Neural crest cell (in vitro differentiated cells): ENCODE measurements around the gene RPL6. TPM values are rescaled to one million over a fixed set of nuclear protein-coding genes. Genes with fewer than 3 reads are reported as not detected.
"Not testable (repeated sequence)": the region's sequence is repeated elsewhere in the genome, so short reads cannot be mapped to it uniquely, and the experiment has no call there.

Source experiments
- DNase-seq: peaks from one replicate; pipeline ENCODE4 v3.0.0; 2021; ENCODE audit warnings: low read depth, mixed read lengths, low spot score
- H3K27ac Mint-ChIP-seq: one replicate; pipeline ENCODE4 v1.8.0; 2021; ENCODE audit warnings: mild to moderate bottlenecking, mixed read lengths; ENCODE audit not compliant: unreplicated experiment
- H3K27me3 Mint-ChIP-seq: 2 replicates; pipeline ENCODE4 v1.8.0; 2021; ENCODE audit warnings: low read depth, mild to moderate bottlenecking, mixed read lengths
- H3K36me3 Mint-ChIP-seq: 2 replicates; pipeline ENCODE4 v1.8.0; 2021; ENCODE audit warnings: low read depth, mild to moderate bottlenecking, mixed read lengths
- H3K4me1 Mint-ChIP-seq: 2 replicates; pipeline ENCODE4 v1.8.0; 2021; ENCODE audit warnings: mixed read lengths
- H3K4me3 Mint-ChIP-seq: one replicate; pipeline ENCODE4 v1.8.0; 2021; ENCODE audit warnings: mild to moderate bottlenecking, mixed read lengths
- H3K9me3 Mint-ChIP-seq: 2 replicates; pipeline ENCODE4 v1.8.0; 2021; ENCODE audit warnings: mixed read lengths
- total RNA-seq: library from RNA; stranded (reverse); gene quantifications from 2 replicates; pipeline ENCODE4 v1.2.1, GENCODE V29; 2021
- TF ChIP-seq, protein P1 (sequence below): fragments of 200-600 bp; sonication (generic); conservative IDR thresholded peaks from 2 replicates; pipeline ENCODE4 v1.5.0; 2021; ENCODE audit warnings: antibody characterized with exemption, mild to moderate bottlenecking

The RPL6 gene
- total RNA-seq, 1 donor from 2014 or later, result 1,997 TPM

DNA sequence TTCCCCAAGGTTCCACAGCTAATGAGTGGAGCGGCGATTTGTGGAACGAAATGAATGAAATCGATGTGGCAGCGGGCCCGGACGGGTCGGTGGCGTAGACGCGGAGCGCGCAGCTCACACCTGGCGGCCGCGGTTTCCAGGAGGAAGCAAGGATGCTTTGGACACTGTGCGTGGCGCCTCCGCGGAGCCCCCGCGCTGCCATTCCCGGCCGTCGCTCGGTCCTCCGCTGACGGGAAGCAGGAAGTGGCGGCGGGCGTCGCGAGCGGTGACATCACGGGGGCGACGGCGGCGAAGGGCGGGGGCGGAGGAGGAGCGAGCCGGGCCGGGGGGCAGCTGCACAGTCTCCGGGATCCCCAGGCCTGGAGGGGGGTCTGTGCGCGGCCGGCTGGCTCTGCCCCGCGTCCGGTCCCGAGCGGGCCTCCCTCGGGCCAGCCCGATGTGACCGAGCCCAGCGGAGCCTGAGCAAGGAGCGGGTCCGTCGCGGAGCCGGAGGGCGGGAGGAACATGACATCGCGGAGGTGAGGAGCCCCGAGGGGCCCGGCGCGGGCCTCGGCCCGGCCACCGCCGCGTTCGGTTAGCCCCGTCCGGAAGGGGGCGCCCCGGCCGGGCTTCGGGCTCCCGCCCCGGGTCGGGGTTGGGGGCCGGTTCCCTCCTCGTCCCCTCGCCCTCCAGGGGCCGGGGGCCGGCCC, 9.3 kb upstream of the RPL6 start, which contains the start of gene PTPN11:
TSS of gene PTPN11 (plus strand) at position 340 of the 689 bp plus-strand sequence. CDS start at position 505, 165 bp downstream.
- TF ChIP-seq, protein P1, sequence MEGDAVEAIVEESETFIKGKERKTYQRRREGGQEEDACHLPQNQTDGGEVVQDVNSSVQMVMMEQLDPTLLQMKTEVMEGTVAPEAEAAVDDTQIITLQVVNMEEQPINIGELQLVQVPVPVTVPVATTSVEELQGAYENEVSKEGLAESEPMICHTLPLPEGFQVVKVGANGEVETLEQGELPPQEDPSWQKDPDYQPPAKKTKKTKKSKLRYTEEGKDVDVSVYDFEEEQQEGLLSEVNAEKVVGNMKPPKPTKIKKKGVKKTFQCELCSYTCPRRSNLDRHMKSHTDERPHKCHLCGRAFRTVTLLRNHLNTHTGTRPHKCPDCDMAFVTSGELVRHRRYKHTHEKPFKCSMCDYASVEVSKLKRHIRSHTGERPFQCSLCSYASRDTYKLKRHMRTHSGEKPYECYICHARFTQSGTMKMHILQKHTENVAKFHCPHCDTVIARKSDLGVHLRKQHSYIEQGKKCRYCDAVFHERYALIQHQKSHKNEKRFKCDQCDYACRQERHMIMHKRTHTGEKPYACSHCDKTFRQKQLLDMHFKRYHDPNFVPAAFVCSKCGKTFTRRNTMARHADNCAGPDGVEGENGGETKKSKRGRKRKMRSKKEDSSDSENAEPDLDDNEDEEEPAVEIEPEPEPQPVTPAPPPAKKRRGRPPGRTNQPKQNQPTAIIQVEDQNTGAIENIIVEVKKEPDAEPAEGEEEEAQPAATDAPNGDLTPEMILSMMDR, result peak; percentile 73
- Mint-ChIP-seq H3K27me3 (peaks cover 5% of the 10 kb centered on the region), H3K36me3 (no peaks in the 10 kb centered on the region), H3K4me3 (peak within 1 kb of the TSS; percentile 97), H3K4me1 (peaks cover 47% of the 10 kb centered on the region), H3K27ac (peak within 1 kb of the TSS; percentile 93), H3K9me3 (no peaks in the 10 kb centered on the region)
- peak; percentile 84 for DNase-seq

DNA sequence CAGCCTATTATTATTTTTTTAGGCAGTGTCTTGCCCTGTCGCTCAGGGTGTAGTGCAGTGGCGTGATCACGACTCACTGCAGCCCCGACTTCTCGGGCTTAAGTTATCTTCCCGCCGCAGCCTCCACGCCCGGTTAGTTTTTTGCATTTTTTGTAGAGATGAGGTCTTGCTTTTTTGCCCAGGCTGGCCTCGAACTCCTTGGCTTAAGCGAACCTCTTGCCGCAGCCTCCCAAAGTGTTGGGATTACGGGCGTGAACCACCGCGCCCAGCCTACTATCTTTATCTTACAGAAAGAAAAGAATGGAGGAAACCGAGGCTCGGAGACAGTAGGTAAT, 8.8 kb upstream of the RPL6 start:
- no peaks in the 10 kb centered on the region for H3K36me3 Mint-ChIP-seq
- peak overlapping the region; percentile 93 for H3K27ac Mint-ChIP-seq
- TF ChIP-seq, protein P1, result no peak
- peaks cover 5% of the 10 kb centered on the region for H3K27me3 Mint-ChIP-seq
- peak overlapping the region; percentile 97 for H3K4me3 Mint-ChIP-seq
- H3K9me3 Mint-ChIP-seq, result no peaks in the 10 kb centered on the region
- no peak for DNase-seq
- peaks cover 47% of the 10 kb centered on the region for H3K4me1 Mint-ChIP-seq

DNA sequence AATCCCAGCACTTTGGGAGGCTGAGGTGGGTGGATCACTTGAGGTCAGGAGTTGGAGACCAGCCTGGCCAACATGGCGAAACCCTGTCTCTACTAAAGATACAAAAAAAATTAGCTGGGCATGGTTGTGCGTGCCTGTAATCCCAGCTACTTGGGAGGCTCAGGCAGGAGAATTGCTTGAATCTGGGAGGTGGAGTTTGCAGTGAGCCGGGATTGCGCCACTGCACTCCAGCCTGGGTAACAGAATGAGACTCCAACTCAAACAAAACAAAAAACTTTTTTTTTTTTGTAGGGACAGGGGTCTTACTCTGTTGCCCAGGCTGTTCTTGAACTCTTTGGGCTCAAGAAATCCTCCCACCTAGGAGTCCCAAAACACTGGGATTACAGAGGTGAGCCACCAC, 6.1 kb upstream of the RPL6 start:
- not testable (repeated sequence) for H3K9me3 Mint-ChIP-seq, H3K27ac Mint-ChIP-seq, DNase-seq, H3K36me3 Mint-ChIP-seq, H3K27me3 Mint-ChIP-seq
- peak overlapping the region; percentile 70 for H3K4me3 Mint-ChIP-seq
- H3K4me1 Mint-ChIP-seq, result peaks cover 29% of the 10 kb centered on the region

DNA sequence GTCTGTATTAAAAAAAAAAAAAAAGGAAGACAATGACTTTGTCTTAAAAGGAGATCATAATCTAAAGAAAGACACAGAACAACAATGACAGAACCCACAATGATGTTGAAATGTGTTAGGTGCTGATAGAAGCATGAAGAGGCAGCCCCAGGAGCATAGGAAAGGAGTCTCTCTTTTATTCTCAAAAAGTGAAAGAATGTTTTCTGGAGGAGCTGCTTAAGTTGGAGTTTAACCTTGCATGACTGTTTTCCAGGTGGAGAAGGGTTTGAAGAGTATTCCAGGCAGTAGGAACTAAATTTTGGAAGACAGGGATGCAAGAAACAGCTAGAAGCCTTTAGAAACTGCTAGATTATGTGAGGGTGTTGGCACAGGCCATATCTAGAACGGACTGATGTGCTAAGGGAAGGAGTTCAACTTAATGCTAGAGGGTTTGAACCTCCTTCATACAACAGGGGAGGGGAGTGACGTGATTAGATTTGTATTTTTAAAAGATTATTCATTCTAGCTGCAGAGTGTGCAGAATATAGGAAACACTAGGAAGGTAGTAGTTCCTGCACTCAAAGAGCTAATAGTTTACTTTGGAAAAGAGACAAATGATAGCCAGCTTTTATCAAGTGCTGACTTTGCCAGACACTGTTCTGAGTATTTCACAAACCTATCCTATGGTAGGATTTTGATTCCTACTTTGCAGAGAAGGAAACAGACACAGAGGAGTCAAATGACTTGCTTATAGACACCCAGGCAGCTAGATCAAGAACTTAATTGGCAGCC, 4.6 kb upstream of the RPL6 start:
- peaks cover 2% of the 10 kb centered on the region for H3K36me3 Mint-ChIP-seq
- H3K27me3 Mint-ChIP-seq, result peaks cover 5% of the 10 kb centered on the region
- no peak for DNase-seq
- TF ChIP-seq, protein P1, result no peak
- no peak overlapping the region for H3K27ac Mint-ChIP-seq
- H3K4me3 Mint-ChIP-seq, result peak overlapping the region; percentile 41
- no peaks in the 10 kb centered on the region for H3K9me3 Mint-ChIP-seq
- H3K4me1 Mint-ChIP-seq, result peaks cover 23% of the 10 kb centered on the region

DNA sequence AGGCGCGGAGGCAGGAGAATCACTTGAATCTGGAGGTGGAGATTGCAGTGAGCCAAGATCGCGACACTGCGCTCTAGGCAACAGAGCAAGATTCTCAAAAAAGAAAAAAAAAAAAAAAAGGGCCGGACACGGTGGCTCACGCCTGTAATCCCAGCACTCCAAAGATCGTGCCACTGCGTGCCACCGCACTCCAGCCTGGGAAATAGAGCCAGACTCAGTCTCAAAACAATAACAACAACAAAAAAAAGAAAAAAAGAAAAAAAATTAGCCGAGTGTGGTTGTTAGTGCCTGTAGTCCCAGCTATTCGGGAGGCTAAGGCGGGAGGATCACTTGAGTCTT, 470 bp upstream of the RPL6 start:
- DNase-seq, result no peak
- Mint-ChIP-seq H3K27ac (no peak overlapping the region), H3K4me1 (peaks cover 39% of the 10 kb centered on the region), H3K36me3 (peaks cover 27% of the 10 kb centered on the region), H3K4me3 (peak overlapping the region; percentile 100), H3K9me3 (no peaks in the 10 kb centered on the region), H3K27me3 (peaks cover 5% of the 10 kb centered on the region)
- TF ChIP-seq, protein P1, result no peak

DNA sequence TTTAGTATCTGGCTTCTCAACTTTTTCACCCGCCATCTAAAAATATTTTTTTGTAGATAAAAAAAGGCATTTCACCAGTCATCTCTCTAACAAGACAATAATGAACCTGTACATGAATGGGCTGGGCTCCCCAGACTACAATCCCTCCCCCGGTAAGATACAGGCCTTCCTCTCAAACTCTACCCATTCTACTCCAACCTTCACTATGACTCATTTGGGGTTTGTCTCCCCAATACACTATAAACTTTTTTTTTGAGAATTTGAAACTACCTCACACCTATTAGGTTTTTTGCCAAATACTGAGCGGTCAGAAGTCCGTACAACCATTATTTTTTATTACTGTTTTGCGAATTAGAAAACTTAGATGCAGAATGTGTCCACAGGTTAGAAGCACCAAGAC, 784 bp downstream of the RPL6 start:
- TF ChIP-seq, protein P1, result no peak
- H3K27me3 Mint-ChIP-seq, result no peaks in the 10 kb centered on the region
- no peak for DNase-seq
- peak overlapping the region; percentile 100 for H3K27ac Mint-ChIP-seq
- peaks cover 39% of the 10 kb centered on the region for H3K4me1 Mint-ChIP-seq
- no peaks in the 10 kb centered on the region for H3K9me3 Mint-ChIP-seq
- H3K36me3 Mint-ChIP-seq, result peaks cover 32% of the 10 kb centered on the region
- H3K4me3 Mint-ChIP-seq, result peak overlapping the region; percentile 100

DNA sequence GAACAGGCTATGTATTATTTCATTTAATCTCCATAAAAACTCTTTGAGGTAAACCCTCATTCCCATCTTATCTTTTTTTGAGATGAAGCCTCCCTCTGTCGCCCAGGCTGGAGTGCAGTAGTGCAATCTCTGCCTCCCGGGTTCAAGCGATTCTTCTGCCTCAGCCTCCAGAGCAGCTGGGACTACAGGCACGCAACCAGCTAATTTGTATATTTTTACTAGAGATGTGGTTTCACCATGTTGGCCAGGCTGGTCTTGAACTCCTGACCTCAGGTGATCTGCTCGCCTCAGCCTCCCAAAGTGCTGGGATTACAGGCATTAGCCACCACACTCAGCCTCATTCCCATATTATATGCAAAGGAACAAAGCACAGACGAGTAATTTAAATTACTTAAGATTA, 1.7 kb downstream of the RPL6 start:
- peaks cover 32% of the 10 kb centered on the region for H3K36me3 Mint-ChIP-seq
- H3K27me3 Mint-ChIP-seq, result not testable (repeated sequence)
- peak overlapping the region; percentile 100 for H3K4me3 Mint-ChIP-seq

More for the DNA sequence above, 1.7 kb downstream of the RPL6 start:
- Mint-ChIP-seq H3K27ac (peak overlapping the region; percentile 83), H3K4me1 (peaks cover 39% of the 10 kb centered on the region)
- DNase-seq, H3K9me3 Mint-ChIP-seq: not testable (repeated sequence)
